ACHN (cell line): Measurements from ENCODE around the gene ANO8.
"Not testable (repeated sequence)": the region's sequence is repeated elsewhere in the genome, so short reads cannot be mapped to it uniquely, and the experiment has no call there.

Source experiments
- DNase-seq: peaks from one replicate; pipeline ENCODE4 v3.0.0-alpha.2; 2015
- in situ Hi-C: cut with HindIII; loops from 2 replicates; pipeline ENCODE4 v1.10.0; 2017; ENCODE audit warnings: low sequenced_read_pairs, low pct_ligation_motif_present, low pct_unique_long_range_greater_than_20kb

The ANO8 gene

DNA sequence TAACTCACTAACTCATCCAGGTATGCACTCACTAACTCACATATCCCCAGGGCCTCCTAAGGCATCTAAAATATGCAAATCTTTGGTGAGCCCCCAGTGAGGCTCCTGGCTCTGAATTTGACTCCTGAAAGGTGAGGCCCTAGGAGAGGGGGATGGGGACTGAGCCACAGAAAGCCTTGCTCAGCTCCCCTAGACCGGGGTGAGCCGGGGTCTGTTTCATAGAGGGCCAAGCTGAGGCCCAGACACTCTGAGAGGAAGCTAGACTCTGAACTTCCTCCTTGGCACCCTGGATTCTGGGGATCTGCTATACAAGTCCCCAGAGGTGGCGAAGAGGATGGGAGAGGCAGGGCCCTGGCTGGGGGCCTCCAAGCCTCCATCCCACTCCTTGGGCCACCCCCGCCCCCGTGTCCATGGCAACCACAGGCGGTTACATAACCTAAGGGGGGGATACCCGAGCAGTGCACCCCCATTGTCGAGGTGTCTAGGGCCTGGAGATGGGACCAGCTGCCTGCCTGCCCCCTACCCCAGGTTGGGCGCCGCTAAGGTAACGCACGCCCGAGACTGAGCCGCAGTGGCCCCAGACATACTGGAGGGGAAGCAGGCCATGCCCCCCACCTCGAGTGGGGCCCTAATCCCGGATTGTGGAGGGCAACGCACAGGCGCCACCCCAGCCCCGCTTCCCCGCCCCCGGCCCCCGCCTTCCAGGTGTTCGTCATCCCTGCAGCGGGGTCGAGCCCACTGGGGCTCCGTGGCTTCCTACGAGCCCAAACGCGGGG, 32.1 kb downstream of the ANO8 start:
- no peak for DNase-seq
- in situ Hi-C loops, result no loop called here

DNA sequence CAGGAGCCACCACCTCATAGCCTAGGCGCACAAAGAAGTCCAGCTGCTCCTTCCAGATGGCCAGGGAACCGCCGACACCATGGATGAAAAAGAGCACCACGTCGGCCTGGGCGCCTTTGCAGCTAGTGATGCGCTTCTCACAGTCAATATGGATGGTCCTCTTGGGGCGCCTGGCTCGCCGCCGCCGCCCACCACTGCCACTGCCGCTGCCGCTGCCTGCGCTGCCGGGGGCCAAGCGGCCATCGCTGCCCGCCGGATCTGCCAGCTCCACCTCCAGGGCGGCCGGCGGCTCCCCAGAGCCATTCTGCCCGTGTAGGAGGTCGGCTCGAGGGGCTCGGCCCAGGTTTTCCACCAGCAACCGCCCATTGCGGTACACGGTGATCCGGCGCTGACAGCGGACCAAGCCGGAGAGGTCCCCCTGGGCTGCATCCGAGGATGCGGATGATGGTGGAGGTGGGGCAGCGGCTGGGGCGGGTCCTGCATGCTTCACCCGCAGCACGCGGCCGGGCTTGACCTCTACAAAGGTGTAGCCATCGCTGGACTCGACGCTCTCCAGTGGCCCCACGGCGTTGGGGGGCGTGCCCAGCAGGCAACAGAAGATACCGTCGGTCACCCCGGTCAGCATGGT, 33.5 kb downstream of the ANO8 start:
- no peak for DNase-seq
- in situ Hi-C loops, result no loop called here

DNA sequence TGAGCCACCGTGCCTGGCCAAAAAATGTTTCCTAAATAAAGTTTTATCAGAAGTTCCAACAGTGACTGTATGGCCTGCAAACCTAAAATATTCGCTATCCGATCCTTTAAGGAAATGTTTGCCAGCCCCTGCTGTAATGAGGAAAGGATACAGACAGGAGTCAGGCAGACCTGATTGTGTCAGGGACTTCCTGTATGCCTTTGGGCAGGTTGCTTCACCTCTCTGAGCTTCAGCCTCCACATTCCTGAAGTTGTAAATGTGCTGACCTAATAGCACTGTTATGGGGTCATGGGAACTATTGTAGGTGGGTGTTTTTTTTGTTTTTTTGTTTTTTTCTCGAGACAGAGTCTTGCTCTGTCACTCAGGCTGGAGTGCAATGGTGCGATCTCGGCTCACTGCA, 37.7 kb downstream of the ANO8 start:
- in situ Hi-C loops, result no loop called here

DNA sequence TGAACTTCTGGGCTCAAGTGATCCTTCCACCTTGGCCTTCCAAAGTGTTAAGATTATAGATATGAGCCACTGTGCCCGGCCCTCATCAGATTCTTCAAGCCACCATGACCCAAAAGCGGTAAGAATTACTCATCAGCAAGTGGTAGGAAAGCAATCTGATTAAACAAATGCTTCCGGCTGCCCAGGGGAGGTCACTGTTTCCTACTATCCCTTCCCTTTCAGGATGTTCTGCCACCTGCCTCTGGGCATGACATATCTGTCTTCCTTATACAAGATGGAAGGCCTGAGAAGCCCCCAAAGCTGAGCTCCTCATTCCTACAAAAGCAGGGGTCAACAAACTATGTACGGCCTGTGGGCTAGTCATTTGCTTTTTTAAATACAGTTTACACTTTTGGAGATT, 38.4 kb downstream of the ANO8 start:
- DNase-seq, result peak; percentile 24
- in situ Hi-C loops, result no loop called here

More for the DNA sequence above, 37.7 kb downstream of the ANO8 start:
- no peak for DNase-seq

DNA sequence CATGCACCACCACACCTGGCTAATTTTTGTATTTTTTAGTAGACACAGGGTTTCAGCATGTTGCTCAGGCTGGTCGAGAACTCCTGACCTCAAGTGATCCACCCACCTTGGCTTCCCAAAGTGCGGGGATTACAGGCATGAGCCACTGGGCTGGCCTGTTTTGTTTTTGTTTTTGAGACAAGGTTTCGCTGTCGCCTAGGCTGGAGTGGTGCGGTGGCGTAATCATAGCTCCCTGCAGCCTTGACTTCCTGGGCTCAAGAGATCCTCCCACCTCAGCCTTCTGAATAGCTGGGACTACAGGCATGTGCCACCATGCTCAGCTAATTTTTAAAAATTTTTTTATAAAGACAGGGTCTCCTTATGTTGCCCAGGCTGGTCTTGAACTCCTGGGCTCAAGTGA, 39.1 kb downstream of the ANO8 start:
- DNase-seq, in situ Hi-C loops: not testable (repeated sequence)

DNA sequence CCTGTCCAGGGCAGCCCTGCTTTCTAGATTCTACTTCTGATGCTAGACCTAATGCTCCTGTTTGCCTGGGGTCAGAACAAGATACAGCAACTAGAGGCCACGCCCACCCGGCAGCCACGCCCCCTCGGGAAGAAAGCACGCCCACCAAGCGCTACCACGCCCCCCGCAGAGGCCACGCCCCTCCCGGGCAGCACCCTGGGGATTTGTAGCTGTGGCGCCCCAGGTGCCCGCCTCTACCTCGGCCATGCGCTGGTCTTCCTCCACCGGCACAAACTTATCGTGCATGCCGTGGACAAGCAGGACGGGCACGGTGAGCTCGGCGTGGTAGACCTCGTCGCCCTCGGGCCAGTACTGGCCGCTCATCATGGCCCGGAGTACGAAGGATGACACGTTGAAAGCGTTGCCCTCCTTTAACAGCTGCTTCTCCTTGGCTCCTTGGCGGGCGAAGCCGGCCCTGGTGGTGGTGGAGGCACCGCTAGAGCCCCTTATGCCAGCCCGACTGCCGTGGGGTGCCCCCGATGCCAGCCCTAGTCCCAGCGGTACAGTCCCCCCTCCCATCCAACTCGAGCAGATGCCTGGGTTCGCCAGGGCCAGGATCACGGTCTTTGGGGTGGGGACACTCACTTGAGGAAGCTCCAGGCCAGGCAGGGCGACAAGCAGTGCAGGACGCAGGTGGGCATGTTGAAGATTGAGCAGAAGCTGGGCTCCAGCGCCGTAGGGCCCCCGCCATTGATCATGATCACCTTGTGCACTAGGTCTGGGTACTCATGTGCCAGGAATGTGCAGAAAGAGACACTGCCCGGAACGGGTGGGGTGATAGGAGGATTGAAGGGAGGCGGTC, 40.4 kb downstream of the ANO8 start:
- in situ Hi-C loops, result no loop called here
- no peak for DNase-seq

DNA sequence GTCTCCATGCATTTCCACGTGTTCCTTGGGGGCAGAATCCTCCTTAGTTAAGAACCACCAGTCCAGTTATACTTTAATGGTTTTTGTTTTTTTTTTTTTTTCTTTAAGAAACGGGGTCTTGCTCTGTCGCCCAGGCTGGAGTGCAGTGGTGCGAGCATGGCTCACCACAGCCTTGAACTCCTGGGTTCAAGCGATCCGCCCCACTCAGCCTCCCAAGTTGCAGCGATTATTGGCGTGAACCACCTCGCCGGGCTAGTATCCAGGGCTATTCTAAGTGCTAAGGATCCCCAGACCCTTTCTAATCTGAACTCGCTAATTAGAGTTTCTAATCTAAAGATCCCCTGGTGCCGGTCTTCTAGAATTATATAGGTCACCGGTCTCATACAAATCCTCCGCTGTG, 41.0 kb downstream of the ANO8 start:
- in situ Hi-C loops, result no loop called here
- no peak for DNase-seq

DNA sequence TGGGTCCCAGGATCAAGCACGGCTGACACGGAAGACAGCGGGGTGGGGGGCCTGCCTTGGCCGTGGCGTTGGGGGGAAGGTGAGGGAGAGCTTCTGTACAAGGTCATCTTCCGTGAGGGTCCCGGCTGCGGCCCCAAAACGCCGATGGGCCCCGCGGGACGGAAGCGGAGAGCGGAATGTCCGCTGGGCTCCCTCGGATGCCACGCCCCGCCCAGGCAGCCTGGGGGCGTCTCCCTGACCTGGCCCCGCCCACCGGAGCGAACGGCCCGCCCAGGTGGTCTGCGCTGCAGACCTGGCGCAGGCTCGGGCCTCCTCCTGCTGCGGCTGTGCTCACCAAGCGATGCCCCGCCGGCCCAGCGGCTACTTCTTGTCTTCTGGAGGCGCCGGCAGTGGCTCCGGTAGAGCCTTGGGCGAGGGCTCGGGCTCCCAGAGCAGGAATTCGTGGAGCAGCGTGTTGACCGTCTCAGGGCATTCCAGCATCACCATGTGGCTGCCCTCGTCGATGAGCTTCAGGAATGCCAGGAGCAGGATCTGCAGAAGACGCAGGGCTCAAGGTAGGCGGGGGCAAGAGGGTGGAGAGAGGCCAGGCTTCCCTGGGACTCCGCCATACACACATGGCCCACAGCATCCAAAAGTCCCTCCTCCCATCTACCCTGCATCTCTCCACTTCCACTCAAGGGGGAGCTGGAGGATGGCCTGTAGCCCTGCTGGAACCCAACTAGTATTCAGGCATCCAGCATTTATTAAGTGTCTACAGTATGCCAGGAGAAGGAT, 42.2 kb downstream of the ANO8 start:
- in situ Hi-C loops, result no loop called here
- DNase-seq, result peak; percentile 85

DNA sequence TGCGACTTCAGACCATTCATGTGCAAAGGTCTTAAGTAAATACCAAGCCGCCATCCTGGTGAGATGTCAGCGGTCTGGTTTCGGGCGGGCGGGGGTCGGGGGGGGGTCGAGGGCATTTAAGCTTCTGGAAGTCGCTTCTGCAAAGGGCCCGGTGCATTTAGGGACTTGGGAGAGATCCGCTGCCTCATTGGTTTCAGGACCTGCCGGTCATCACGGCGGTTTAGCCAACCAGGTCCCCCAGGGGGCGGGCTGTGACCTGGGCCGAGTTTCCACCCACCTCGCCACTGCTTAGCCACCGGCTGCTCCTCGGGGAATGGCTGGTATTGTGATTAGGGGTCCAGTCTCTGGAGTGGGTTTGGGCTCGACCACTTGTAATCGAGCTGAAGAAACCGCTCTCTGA, 45.2 kb downstream of the ANO8 start:
- no peak for DNase-seq
- in situ Hi-C loops, result no loop called here

DNA sequence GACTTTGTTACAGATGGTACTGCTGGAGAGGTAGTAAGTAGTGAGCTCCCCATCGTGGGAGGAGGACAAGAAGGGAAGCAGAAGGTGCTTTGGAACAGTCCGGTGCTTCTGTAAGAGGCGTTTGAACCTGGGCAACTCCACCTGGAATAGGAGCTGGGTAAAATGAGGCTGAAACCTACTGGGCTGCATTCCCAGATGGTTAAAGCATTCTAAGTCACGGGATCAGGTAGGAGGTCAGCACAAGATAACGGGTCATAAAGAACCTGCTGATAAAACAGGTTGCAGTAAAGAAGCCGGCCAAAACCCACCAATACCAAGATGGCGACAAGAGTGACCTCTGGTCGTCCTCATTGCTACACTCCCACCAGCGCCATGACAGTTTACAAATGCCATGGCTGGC, 47.9 kb downstream of the ANO8 start:
- DNase-seq, result no peak
- in situ Hi-C loops, result no loop called here

DNA sequence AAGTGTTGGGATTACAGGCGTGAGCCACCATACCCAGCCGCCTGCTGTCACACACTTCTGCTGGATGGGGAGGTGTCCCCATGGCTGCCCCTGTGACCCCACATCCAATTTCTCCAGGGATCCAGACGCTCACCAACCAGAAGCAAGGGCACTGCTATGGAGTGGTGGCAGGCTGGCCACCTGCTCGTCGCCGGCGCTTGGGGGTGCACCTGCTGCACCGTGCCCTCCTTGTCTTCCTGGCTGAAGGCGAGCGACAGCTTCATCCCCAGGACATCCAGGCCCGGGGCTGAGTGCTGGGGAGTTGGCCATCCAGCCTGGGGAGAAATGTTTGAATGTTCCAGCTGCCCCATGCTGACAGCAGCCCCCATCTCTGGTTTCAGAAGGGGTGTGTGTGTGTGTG, 48.4 kb downstream of the ANO8 start:
- no peak for DNase-seq
- in situ Hi-C loops, result no loop called here

DNA sequence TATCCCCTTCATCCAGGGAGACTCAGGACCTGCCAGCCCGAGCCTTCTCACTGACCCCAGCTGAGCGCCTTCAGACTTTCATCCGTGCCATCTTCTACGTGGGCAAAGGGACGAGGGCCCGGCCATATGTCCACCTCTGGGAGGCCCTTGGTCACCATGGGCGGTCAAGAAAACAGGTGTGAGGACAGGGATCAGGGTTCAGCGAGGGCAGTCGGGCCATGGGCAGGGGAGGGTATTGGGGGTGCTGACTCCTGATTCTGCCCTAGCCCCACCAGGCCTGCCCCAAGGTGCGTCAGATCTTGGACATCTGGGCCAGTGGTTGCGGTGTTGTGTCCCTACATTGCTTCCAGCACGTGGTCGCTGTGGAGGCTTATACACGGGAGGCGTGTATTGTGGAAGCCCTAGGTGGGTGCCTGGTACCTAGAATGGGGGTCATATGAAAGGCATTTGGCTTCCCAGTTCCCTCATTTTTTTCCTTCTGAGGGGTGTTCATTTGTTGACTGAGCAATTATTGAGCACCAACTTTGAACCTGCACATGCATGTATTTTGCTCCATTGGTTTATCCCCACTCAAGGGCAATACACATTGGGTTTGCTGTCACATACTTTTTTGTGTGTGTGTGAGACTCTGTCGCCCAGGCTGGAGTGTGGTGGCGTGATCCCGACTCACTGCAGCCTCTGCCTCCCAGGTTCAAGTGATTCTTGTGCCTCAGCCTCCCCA, 49.1 kb downstream of the ANO8 start:
- in situ Hi-C loops, result no loop called here
- DNase-seq, result no peak

DNA sequence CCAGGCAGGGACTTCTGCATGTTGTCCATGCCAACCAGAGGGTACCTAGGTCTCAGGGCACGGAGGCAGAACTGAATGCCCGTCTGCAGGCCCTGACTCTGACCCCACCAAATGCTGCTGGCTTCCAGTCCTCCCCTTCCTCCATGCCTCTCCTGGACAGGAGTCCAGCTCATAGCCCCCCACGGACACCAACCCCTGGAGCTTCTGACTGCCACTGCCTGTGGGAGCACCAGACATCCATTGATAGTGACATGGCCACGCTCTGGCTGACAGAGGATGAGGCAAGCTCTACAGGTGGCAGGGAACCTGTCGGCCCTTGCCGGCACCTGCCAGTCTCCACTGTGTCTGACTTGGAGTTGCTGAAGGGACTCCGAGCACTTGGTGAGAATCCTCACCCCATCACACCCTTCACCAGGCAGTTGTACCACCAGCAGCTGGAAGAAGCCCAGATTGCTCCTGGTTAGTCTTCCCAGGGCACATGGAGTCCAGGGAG, 51.1 kb downstream of the ANO8 start:
- no peak for DNase-seq
- in situ Hi-C loops, result no loop called here

DNA sequence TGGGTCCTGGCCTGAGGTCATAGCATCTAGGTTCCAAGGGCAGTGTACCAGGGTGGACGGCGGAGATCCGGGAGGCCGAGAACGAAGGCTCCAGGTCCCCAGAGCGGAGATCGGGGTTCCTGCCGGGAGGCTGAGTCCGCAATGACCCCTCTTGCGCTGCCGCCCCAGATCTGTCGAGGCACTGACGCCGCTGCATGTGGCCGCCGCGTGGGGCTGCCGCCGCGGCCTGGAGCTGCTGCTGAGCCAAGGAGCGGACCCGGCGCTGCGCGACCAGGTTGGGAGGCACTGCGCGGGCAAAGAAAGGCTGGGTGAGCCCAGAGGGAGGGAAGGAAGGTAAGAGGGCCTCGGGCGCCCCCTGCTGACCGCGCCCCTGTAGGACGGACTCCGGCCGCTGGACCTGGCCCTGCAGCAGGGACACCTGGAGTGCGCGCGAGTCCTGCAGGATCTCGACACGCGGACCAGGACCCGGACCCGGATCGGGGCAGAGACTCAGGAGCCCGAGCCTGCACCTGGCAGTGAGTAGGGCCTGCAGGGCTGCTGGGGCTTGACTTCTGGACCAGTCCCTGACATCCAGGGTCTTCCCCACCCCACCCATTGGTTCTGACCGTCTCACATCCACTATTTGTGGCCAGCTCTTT, 52.0 kb downstream of the ANO8 start:
- in situ Hi-C loops, result no loop called here
- DNase-seq, result peak; percentile 81

DNA sequence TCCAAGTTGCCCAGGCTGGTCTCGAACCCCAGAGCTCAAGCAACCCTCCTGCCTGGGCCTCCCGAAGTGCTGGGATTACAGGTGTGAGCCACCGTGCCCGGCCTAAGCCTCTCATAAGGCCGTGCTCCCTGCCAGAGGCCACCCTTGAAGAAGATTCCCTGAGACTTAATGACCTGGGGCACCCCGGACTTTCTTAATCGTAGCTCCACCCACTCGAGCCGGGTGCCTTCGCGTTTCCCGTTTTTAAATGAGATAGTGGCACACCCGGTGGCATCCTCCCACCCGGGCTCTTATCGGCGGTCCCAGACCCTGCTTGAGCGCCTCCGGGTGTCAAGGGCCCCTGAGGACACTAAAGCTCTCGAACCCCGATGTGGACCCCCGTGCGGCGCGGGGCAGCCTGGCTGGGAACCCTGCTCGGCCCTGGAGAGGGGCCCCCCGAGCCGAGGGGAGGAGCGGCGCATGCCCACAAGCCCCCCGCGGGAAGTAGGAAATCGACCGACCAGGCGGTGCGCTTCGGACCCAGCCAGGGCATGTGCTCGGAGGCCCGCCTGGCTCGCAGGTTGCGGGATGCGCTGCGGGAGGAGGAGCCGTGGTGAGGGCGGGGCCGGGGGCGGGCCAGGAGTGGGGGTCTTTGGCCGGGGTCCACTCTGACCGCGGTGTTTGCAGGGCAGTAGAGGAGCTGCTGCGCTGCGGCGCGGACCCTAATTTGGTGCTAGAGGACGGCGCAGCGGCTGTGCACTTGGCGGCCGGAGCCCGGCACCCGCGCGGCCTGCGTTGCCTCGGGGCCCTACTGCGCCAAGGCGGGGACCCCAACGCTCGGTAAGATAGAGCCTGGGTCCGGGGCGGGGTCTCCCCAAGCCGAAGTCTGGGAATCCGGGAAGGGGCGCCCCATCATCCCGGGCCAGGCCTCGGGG, 53.0 kb downstream of the ANO8 start, which contains the start of gene ANKLE1:
TSS of gene ANKLE1 (plus strand) at position 511 of the 914 bp plus-strand sequence. CDS start at position 531, 20 bp downstream.
- in situ Hi-C loops, result no loop called here
- peak; percentile 57 for DNase-seq

DNA sequence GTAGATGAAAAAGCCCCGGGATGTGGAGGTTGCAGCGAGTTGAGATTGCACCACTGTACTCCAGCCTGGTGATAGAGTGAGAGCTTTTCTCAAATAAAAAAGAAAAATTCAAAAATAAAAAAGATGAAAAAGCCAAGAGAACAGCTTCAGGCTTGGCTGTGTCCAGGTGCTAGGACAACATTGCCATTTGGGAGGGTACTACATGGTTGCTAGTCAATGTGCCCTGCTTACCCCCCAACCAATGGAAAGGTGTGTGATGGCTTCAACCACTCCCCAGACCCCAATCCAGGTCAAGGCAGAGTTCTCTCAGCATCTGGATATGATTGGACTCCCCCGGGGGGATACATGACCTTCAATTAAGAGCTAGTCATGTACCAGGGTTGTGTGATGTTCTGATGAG, 55.2 kb downstream of the ANO8 start:
- DNase-seq, result no peak
- in situ Hi-C loops, result no loop called here
